Stimulated activated CD8-positive, alpha-beta memory T cell treated with anti-CD3 and anti-CD28 coated beads, Interleukin-7, amount 100 ng/mL, for 4 hours (primary cell): ENCODE measurements around the gene VSX1.

Experiments used
- DNase-seq, 2 donors: peaks; one replicate each; pipeline ENCODE4 v3.0.0-alpha.2; 2020; ENCODE audit warnings: low read depth in 2 of 2

The VSX1 gene

GRCh38 chr20:25053255-25054031 lies 28.5 kb downstream of the VSX1 start:
- DNase-seq, result no peak

DNA sequence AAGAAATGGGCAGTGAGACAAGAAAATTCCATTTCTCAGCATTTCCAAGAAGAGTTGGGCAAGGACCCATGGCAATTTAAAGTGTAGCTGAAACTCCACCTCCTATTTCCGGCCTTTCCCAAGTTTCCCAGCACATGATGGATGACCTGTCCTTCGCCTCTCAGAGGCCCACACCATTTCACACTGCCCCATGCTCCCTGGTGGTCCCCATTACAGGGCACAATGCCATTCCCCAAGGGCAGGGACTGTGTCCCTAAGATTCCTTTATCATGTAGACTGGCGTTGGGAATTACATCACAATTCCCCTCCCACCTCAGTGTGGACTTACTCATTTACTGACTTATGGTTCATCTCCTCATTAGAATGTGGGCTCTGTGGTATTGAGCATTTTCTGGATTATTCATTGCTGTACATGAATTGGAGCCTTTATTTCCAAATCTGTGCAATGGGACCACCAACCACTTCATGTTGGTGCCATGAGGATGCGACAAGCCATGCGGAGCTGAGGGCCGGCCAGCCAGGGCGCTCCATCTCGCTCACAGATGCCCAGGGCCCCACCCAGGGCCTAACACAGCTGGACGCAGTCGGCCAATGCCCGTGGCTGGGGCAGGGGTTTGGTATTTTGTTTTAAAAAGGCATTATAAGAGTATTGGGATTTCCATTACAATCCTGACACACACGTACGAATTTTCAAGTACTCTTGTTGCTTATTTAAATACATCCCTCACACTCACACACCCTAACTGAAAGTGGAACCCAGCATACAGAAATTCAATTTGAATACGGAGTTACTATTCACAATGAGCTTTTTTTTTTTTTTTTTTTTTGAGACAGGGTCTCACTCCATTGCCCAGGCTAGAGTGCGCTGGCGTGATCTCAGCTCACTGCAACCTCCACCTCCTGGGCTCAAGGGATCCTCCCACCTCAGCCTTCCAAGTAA lies 29.4 kb downstream of the VSX1 start:
- DNase-seq, result no peak

- no peak for DNase-seq
These were observed 30.4 kb downstream of the VSX1 start for GRCh38 chr20:25051386-25052155.

DNA sequence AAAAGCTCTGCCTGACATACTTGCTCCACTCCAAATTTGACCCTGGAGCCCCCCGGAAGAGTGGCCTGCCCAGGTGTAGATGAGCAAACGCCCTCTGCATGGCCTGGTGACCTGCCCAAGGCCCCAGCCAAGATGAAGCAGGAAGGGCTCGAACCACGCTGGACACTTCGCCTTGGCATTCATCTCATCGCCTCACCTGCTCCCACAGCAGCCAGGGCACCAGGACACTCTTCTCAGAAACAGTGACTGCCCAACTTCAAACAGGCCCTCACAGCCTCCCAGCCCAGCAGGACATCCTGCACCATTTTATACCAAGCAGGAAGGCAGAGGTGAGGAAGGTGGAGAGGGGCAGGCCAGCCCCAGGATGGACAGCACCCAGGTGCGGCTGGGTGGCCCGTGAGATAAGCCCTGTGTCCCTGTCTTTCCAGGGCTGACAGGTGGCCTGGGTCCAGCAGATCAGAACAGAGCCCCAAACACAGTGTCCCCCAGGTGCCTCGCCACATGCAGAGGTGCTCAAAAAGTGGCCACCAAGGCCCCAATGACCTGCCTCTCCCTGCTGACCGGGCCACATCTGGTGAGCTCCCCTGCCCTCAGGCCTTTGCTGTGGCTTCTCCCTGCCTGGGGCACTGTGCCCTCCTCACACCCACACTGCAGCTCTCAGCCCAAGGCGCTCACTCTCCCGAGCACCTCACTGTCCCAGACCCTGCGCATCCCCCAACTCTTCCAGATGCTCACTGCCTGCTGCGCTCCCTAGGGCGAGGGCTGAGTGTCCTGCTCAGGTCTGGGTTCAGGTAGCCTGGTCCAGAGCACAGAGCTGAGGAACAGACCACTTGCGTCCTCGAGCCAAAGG lies 31.2 kb downstream of the VSX1 start:
- DNase-seq, result no peak

- DNase-seq, result no peak
These were observed 31.9 kb downstream of the VSX1 start for GRCh38 chr20:25050082-25050481.

DNA sequence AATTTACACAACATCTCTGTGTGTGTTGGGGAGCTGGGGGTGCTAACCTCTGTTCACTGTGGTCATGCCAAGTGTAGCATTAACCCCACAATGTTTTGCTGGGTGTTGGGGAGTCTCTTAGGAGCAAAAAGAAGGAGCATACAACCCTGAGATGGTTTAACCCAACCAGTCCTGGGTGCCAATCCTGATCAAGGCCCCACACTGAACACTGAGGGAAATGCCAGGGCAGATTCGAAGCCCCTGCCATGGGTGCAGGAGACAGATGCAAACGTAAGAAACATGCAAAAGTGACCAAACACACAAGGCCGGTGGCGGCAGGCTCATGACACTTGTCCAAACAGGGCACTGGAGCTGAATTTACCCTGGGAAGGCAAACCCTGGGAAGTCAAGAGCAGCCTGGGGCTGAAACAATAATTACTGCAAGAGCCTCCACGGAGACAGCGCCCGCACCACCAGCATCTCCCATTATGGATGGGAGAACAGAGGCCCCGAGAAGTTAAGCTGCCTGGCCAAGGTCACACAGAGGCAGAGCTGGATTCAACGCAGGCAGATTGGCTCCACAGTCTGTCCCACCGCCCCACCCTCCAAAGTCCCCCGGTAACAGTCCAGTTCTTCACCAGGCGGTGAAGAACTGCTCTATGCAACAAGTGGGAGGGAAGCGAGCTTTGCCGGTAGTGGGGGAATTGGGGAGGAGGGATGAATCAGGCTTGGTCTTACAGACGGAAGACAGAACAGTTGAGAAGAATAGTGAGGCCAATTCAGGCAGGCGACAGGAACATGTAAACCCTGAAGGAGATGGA lies 32.5 kb downstream of the VSX1 start:
- DNase-seq, result no peak

- no peak for DNase-seq
These were observed 33.4 kb downstream of the VSX1 start for GRCh38 chr20:25048519-25048952.

DNA sequence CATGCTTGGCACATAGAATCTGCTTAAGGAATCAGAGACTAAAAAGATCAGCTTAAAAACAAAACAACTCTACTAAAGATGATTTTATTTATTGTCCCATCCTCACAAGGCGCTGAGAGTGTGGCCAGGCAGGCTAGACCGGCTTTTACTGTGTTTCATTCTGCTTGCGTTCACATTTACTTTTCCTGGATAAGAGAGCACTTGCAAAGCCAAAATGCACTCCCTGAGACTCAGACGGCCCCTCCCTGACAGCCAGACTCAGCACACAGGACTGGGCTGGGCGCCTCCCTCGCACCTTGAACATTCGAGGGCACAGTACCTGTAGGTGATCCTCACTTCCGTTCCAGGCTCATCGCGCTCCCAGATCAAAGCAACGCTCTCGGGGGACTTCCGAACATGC lies 34.2 kb downstream of the VSX1 start:
- DNase-seq, result no peak

- DNase-seq, result no peak
These were observed 34.9 kb downstream of the VSX1 start for GRCh38 chr20:25046736-25047666.

GRCh38 chr20:25046181-25046641 lies 35.7 kb downstream of the VSX1 start:
- no peak for DNase-seq

- no peak for DNase-seq
These were observed 36.6 kb downstream of the VSX1 start for GRCh38 chr20:25045343-25045712.

- no peak for DNase-seq
These were observed 37.1 kb downstream of the VSX1 start for GRCh38 chr20:25044660-25045342.

DNA sequence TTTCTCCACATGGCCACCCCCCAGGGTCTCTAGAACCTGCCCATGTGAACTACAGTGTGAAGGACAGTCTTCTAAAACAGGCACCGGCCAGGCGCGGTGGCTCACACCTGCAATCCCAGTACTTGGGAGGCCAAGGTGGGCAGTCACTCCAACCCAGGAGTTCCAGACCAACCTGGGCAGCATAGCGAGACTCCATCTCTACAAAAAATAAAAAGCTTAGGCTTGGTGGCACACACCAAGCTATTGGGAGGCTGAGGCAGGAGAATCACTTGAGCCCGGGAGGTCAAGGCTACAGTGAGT lies 37.7 kb downstream of the VSX1 start:
- DNase-seq, result no peak

GRCh38 chr20:25043499-25044260 lies 38.3 kb downstream of the VSX1 start:
- DNase-seq, result no peak

DNA sequence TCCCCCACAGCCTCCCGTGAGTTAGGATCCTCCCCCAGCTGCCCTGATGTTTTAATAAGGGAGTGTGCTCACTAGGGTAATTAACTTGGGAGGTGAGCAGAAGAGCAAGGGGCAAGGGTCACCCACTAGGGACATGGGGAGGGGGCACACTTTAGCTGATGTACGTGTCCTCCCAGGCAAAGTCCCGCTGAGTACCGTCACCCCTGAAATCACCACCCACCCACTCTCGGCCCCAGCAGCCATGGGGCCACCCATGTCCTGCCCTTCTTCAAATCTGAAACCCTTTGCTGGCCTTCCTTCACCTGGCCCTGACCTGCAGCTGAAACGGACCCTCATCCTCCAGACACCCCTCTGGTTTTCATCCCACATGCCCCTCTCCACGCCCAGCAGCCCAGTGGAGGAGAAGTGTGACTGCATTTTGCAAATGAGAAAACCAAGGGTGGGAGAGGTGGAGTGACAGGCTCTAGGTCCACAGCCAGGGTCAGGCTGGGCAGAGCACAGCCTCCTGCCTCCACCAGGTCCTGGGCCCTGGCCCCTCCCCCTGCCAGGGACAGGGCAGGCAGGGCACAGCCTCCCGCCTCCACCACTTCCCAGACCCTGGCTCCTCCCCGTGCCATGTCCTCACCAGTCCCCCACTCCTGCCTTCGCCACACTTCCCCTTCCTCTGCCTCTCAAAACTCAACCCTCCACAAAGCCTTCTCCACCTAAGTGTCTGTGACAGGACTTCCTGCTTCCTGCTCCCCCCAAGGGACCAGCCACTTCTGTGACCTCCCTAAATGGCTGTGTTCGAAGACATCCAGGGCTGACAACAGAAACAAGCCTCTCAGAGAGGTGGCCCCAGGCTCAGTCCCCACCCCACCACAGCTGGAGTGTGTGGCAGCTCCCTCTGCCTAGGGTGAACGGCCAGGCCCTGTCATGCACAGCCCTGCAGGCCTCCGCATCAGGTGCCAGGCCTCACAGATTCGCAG lies 39.1 kb downstream of the VSX1 start:
- DNase-seq, result no peak

DNA sequence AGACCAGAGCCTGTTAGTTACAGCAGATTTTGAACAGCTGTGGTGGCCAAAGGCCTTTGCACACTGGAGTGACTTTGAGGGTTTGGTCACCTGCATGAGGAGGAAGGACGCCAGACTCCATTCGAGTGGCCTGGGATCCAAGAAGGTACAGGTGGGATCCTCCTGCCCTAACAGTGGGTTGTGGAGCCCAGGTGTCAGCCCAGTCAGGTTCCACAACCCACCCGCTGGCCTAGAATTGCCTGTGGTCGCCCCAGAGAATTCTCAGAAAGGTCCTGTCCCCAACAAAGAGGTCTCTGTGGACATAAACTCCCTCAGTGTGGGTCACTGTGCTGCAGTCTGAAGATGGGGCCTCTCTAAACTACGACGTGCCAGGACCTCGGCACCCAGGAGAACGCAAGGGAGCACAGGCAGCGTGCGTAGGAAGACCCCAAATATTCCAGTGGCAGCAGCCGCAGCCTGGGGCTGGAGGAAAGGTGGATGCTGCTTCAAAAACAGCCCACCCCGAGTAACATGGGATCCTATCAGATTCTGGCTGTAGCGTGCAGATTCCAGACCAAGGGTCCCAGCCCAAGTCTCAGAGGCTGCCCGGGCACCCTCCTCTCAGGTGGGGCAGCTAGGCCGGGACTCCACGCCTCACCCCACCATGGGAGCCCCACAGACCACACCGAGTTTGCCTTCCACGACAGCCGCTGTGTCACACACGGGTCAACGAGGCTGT lies 40.0 kb downstream of the VSX1 start:
- no peak for DNase-seq
